Smooth muscle cell (in vitro differentiated cells): ENCODE results near the gene RPS27. TPM values are rescaled to one million over a fixed set of nuclear protein-coding genes. Genes with fewer than 3 reads are reported as not detected.

ENCODE experiments used
- DNase-seq: peaks from one replicate; lab custom pipeline; 2025; ENCODE audit not compliant: unreplicated experiment; lab: John Stamatoyannopoulos, UW
- H2AFZ ChIP-seq: fragments of 200-600 bp; sonication (generic); 2 replicates; pipeline ENCODE4 v1.6.0; 2016; ENCODE audit warnings: antibody characterized with exemption, low read depth, mild to moderate bottlenecking
- H3F3A ChIP-seq: fragments of 200-600 bp; sonication (generic); 2 replicates; pipeline ENCODE4 v1.6.0; 2017; ENCODE audit warnings: antibody characterized with exemption, low read depth
- H3K27ac ChIP-seq: fragments of 200-600 bp; sonication (generic); 2 replicates; pipeline ENCODE4 v1.5.1; 2016; ENCODE audit warnings: low read depth, mild to moderate bottlenecking
- H3K27me3 ChIP-seq: fragments of 200-600 bp; sonication (generic); 2 replicates; pipeline ENCODE4 v1.6.1; 2016; ENCODE audit warnings: low read depth, mild to moderate bottlenecking
- H3K36me3 ChIP-seq: fragments of 200-600 bp; sonication (generic); 2 replicates; pipeline ENCODE4 v1.5.1; 2016; ENCODE audit warnings: low read depth
- H3K4me1 ChIP-seq: fragments of 200-600 bp; sonication (generic); 2 replicates; pipeline ENCODE4 v1.5.1; 2016; ENCODE audit warnings: low read depth
- H3K4me2 ChIP-seq: fragments of 200-600 bp; sonication (generic); 2 replicates; pipeline ENCODE4 v1.6.0; 2016; ENCODE audit warnings: mild to moderate bottlenecking
- H3K4me3 ChIP-seq: fragments of 200-600 bp; sonication (generic); 2 replicates; pipeline ENCODE4 v1.5.1; 2016; ENCODE audit warnings: mild to moderate bottlenecking
- H3K79me2 ChIP-seq: fragments of 200-600 bp; sonication (generic); 2 replicates; pipeline ENCODE4 v1.6.0; 2016; ENCODE audit warnings: low read depth, mild to moderate bottlenecking
- H3K9ac ChIP-seq: fragments of 200-600 bp; sonication (generic); 2 replicates; pipeline ENCODE4 v1.6.0; 2016; ENCODE audit warnings: low read depth
- H3K9me3 ChIP-seq: fragments of 200-600 bp; sonication (generic); replicated peaks from 2 replicates; pipeline ENCODE4 v1.5.1; 2016; ENCODE audit warnings: low read depth
- H4K20me1 ChIP-seq: fragments of 200-600 bp; sonication (generic); 2 replicates; pipeline ENCODE4 v1.6.0; 2016; ENCODE audit warnings: low read depth
- CTCF ChIP-seq: fragments of 200-600 bp; sonication (generic); IDR thresholded peaks from 2 replicates; pipeline ENCODE4 v1.5.1; 2017; ENCODE audit warnings: borderline replicate concordance, mild to moderate bottlenecking, antibody characterized with exemption; ENCODE audit not compliant: insufficient read depth, poor library complexity, severe bottlenecking
- WGBS: methylation state at CpG from one replicate; pipeline ENCODE4 v1.1.7; 2016; ENCODE audit warnings: low lambda C conversion rate; 5-methylcytosine and 5-hydroxymethylcytosine counted together
- polyA plus RNA-seq: library from polyadenylated mRNA; unstranded; fragments of >200 nt; fragmentation: Nextera tagmentation; extraction: Ambion mirVana; gene quantifications from 2 replicates; pipeline ENCODE4 v1.2.1, GENCODE V29; 2016
- total RNA-seq: library from RNA; depleted of rRNA; stranded (reverse); fragments of >200 nt; gene quantifications from 2 replicates; pipeline ENCODE4 v1.2.3, GENCODE V29; 2014

Gene RPS27
- total RNA-seq (3,456 and 3,702 TPM in 2 replicates), polyA plus RNA-seq (1,522 and 1,642 TPM in 2 replicates)

- no peaks in the 10 kb centered on the region for H3K27me3 ChIP-seq
- peaks cover 35% of the 10 kb centered on the region for H4K20me1 ChIP-seq
- peak; percentile 47 for DNase-seq
- TF ChIP-seq CTCF: no peak
- WGBS: 1% methylated on average over 36 of the region's 36 CpGs
- peak within 1 kb of the TSS; percentile 88 for H3K27ac ChIP-seq
- H3K4me1 ChIP-seq: peaks cover 17% of the 10 kb centered on the region
- peak within 1 kb of the TSS; percentile 81 for H2AFZ ChIP-seq
- H3K36me3 ChIP-seq: peaks cover 8% of the 10 kb centered on the region
- no peaks in the 10 kb centered on the region for H3K9me3 ChIP-seq
- H3K4me2 ChIP-seq: peak within 1 kb of the TSS; percentile 89
- H3K79me2 ChIP-seq: peaks cover 16% of the 10 kb centered on the region
- H3K9ac ChIP-seq: peak within 1 kb of the TSS; percentile 97
- H3F3A ChIP-seq: peaks cover 16% of the 10 kb centered on the region
- peak within 1 kb of the TSS; percentile 85 for H3K4me3 ChIP-seq
These were observed at the start of gene RPS27 for GRCh38 chr1:153990468-153991150. Gene RPS27, plus strand, starts transcription at chr1:153990762. Its CDS starts 35 bp downstream, at chr1:153990797.

- Histone ChIP-seq H3K4me1 (no peaks in the 10 kb centered on the region), H3K9me3 (no peaks in the 10 kb centered on the region), H3K27ac (no peak overlapping the region), H4K20me1 (no peaks in the 10 kb centered on the region), H3K4me3 (no peak overlapping the region), H3K36me3 (no peaks in the 10 kb centered on the region), H3F3A (no peaks in the 10 kb centered on the region), H2AFZ (no peak overlapping the region), H3K4me2 (no peak overlapping the region), H3K79me2 (peaks cover 19% of the 10 kb centered on the region), H3K9ac (no peak overlapping the region), H3K27me3 (no peaks in the 10 kb centered on the region)
- TF ChIP-seq CTCF: no peak
- WGBS: 98% methylated on average over 34 of the region's 34 CpGs
- no peak for DNase-seq
These were observed 48.5 kb upstream of the RPS27 start for GRCh38 chr1:153941826-153942725.

GRCh38 chr1:153942766-153943549 is 47.6 kb upstream of the RPS27 start:
- H3F3A ChIP-seq: no peaks in the 10 kb centered on the region
- H3K4me2 ChIP-seq: no peak overlapping the region
- no peak overlapping the region for H3K27ac ChIP-seq
- no peaks in the 10 kb centered on the region for H4K20me1 ChIP-seq
- no peaks in the 10 kb centered on the region for H3K27me3 ChIP-seq
- no peak overlapping the region for H3K4me3 ChIP-seq
- no peak overlapping the region for H2AFZ ChIP-seq
- H3K36me3 ChIP-seq: no peaks in the 10 kb centered on the region
- DNase-seq: no peak
- WGBS: 97% methylated on average over 11 of the region's 11 CpGs
- H3K9ac ChIP-seq: no peak overlapping the region
- no peaks in the 10 kb centered on the region for H3K9me3 ChIP-seq
- peaks cover 19% of the 10 kb centered on the region for H3K79me2 ChIP-seq
- TF ChIP-seq CTCF: no peak
- H3K4me1 ChIP-seq: no peaks in the 10 kb centered on the region
